DMS153 (cell line): ENCODE data around the gene C1S.

Source experiments
- DNase-seq: peaks from one replicate; lab custom pipeline; 2025; lab: John Stamatoyannopoulos, UW

C1S gene

GRCh38 chr12:7076493-7076892 is 16.0 kb downstream of the C1S start:
- no peak for DNase-seq

DNA sequence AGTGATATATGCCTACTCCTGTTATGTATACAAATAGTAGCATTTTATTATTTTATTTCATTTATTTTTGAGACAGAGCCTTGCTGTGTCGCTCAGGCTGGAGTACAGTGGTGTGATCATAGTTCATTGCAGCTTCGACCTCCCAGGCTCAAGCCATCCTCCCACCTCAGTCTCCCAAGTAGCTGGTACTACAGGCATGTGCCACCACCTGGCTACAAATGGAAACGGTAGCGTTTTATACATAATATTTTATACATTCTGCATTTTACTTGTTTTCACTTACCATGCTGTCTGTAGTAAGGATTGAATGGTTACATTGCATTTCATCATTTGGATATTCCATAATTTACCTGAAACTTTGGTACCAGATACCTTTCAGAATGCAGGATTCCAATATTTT is 17.6 kb downstream of the C1S start:
- DNase-seq: no peak

DNA sequence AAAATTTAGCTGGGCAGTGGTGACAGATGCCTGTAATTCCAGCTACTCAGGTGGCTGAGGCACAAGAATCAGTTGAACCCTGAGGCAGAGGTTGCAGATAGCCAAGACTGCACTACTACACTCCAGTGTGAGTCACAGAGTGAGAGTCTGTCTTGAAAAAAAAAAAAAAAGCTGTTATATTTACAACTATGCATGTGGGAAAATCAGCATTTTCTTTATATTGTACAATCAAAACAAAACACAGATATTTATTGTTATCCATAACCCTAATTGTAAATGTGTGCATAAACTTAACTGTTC is 19.3 kb downstream of the C1S start:
- DNase-seq: no peak

DNA sequence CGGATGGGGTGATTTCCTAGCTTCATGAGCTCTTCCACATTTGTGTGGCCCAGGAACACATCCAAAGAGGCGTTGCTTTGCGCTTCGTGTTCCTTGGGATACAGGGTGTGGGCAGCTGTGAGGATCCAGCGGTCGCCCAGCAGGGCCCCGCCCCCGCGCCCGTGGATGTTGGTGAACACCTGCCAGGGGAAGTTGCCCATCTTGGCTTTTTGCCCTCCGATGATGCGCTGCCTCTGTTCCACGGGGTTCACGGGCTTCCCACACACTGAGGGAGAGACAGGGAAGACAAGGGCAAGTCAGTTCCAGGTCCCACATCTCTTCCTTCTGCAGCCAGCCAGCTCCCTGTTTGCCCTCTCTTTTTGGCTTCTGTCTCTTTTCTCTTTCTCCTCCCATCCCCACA is 20.5 kb downstream of the C1S start:
- DNase-seq: no peak

GRCh38 chr12:7083125-7083524 is 22.6 kb downstream of the C1S start:
- no peak for DNase-seq

DNA sequence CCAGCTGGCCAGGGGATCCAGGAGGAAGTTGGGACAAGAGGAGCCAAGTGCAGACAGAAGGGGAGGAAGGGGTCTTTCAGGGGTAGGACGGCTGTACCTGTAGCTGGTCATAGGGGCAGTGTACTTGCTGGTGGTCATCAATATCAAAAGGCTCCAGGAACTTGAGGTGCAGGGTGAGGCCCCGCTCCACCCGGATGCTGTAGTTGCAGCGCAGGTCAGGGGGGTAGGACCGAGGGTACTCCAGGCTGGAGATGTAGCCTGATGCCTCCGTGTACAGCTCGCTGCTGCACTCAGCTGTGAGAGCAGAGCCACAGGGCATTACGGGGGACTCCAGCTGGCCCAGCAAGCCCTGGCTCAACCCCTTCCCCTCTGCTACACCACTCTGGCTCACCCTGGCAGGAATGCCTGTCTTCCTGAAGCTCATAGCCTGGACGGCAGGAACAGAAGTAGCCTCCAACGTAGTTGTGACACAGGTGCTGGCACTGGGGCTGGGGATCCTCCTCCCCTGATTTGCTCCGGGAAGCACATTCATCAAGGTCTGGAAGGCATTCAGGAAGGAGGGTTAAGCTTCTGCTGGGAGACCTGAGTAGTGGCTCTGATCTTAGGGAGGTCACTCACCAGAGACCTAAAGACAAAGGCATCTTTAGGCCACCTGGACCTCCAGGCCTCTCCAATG is 28.8 kb downstream of the C1S start:
- DNase-seq: no peak

GRCh38 chr12:7090222-7090998 is 29.9 kb downstream of the C1S start:
- no peak for DNase-seq

DNA sequence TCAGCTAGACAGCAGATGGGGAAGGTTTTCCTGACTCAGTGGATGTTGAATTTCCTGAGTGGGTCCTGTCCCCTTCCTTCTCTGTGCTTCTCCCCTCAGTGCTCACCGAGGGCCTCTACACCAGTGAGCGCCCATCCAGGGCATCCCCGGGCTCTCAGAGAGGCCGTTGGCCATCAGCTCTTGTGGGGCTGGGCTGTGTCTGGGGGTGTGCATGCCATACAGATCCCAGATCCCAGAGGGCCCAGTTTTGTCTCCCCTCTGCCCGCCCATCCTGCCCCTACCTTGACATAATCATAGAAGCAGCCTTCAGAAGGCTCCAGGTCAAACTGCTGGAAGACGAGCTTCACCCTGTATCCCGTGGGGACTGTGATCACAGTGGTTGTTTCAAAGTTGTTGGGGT is 30.7 kb downstream of the C1S start:
- no peak for DNase-seq

- no peak for DNase-seq
Measured at GRCh38 chr12:7091660-7092228, 31.2 kb downstream of the C1S start.

- DNase-seq: no peak
Measured at GRCh38 chr12:7092229-7092985, 31.9 kb downstream of the C1S start, which contains the start of gene C1R. TSS of gene C1R (minus strand) at chr12:7092445. CDS start at chr12:7092388, 57 bp downstream.

- DNase-seq: no peak
Measured at GRCh38 chr12:7092986-7093460, 32.5 kb downstream of the C1S start.

DNA sequence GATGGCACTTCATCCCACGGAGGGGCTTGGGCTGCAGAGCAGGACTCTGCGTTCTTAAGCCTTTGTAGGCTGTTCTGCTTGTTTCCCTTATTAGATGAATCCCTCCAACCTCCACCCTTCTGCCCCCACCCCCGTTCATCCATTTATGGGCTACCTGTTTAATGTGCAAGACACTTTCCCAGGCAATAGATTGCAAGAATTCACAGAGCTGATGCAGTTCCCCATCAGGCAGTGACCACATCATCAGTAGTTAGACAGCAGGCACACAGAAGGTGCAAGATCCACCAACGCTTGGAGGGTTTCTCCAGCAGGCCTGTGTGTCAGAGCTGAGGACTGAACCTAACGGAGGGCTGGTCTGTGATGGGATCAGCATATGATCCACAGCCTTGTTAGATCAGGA is 33.0 kb downstream of the C1S start:
- no peak for DNase-seq

GRCh38 chr12:7093892-7094291 is 33.4 kb downstream of the C1S start:
- no peak for DNase-seq

DNA sequence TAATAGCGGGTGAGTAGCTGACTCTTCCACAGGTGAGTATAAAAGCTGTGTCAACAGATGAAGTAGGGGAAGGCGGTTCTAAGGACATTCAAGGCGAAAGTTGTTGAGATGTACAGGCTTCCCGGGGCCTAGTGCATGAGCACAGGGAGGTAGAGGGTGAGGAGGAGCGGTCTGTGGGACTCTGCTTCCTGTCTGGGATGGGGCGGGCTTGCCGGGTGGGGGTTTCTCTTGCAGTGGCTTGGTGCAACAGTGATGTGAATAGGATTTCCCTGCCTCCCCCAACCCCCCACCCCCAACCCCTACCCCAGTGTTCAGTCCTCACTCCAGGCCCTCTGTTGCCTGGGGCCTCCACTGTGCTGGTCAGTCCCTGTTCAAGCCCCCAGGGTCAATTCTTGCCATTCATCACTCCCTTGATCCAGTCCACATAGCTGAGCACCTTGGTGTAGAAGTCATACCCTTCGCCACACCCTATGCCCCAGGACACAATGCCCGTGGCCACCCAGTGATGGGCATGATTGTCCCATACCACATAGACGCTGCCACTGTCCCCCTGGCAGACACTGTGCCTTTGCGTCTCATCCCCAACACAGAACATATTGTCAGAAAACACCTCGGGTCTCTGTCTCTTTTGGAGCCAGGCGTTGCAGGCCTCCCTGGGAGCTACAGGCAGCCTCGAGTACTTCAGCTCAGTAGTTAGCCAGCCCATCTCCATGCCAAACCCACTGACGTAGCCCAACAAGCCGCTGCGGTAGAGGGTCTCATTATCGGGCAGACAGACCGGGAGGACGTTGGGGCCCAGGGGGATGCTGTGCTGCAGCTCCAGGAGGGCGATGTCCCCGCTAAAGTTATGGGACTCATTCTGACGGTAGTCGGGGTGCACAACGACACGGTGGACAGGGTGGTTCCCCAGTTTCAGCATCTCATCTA is 35.8 kb downstream of the C1S start:
- DNase-seq: no peak

GRCh38 chr12:7096979-7097378 is 36.5 kb downstream of the C1S start:
- no peak for DNase-seq

GRCh38 chr12:7099290-7099996 is 38.9 kb downstream of the C1S start:
- DNase-seq: peak; percentile 20

DNA sequence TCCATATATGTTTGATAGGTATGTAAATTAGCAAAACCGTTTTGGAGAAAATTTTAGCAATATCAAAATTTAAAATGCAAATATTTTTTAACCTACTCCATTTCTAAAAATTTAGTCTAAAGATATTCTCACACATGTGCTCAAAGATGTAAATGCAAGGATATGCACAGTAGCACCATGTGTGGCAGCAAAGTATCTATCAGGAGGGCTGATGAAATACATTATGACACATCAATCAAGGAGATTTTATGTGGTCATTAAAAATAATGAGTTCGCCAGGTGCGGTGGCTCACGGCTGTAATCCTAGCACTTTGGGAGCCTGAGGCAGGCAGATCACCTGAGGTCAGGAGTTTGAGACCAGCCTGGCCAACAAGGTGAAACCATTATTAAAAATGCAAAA is 39.7 kb downstream of the C1S start:
- DNase-seq: peak; percentile 52

DNA sequence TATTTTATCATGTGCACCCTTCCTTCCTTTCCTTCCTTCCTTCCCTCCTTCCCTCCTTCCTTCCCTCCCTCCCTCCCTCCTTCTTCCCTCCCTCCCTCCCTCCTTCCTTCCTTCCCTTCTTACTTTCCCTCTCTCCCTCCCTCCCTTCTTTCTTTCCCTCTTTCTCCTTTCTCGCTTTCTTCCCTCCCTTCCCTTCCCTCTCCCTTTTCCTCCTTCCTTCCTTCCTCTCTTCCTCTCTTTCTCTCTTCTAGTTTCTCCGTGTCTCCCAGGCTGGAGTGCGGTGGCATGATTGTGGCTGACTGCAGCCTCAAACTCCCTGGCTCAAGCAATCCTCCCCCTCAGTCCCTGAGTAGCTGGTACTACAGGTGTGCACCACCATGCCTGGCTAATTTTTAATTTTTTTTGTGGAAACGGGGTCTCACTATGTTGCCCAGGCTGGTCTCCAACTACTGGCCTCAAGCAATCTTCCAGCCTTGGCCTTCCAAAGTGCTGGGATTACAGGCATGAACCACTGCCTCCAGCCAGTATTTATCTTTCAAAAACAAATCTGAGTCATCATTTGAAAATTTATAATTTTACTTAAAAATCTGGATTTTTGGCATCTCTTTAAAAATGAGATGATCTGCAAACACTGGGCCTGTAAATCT is 40.7 kb downstream of the C1S start:
- DNase-seq: no peak

- no peak for DNase-seq
Measured at GRCh38 chr12:7101694-7102131, 41.2 kb downstream of the C1S start.

DNA sequence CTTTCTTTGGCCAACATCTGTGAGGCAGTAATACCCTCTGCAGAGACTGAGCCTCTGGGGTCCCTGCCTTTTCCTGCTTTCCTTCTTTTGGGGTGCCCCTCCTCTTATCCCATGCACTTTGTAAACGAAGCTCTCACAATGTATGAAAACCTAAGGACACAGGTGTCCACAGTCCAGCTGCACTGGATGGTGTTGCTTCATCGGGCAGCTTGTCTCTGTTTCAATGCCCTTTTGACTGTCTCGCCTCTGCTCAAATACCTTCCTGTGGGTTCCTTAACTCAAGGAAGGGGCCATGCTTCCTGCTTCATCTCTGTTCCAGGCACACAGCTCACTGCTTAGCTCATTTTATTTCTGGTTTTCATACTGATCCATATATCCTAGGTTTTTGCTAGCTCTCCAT is 42.1 kb downstream of the C1S start:
- no peak for DNase-seq
